ENCODE data around the gene ETV6. TPM values are rescaled to one million over a fixed set of nuclear protein-coding genes. Genes with fewer than 3 reads are reported as not detected.

The ETV6 gene
- total RNA-seq, 1 experiment from 2014 or later: 14.1 TPM

- no peak overlapping the region for H3K27ac ChIP-seq (ENCODE audit: low read depth, low read length)
- ChIA-PET RAD21 (ENCODE audit: low non-redundant PET in 1 of 2, low total read pairs in 2 of 2, uncharacterized antibody in 2 of 2, unreplicated experiment in 2 of 2) (no interaction called here), CTCF (no interaction called here), POLR2A (no interaction called here)
- H3K79me2 ChIP-seq (ENCODE audit: insufficient read depth, low read length): no peaks in the 10 kb centered on the region
- H3K4me2 ChIP-seq (ENCODE audit: low read length): no peak overlapping the region
- no peak overlapping the region for H3K4me3 ChIP-seq (replicated peaks in 1 of 2; ENCODE audit: low read depth in 1 of 2, low read length in 2 of 2)
- H2AFZ ChIP-seq (ENCODE audit: low read depth, low read length, poor library complexity, severe bottlenecking): no peak overlapping the region
- no TSS peak for BruUV-seq (replicated peaks)
- TF ChIP-seq SIN3A (IDR thresholded peaks at IDR 0.05; ENCODE audit: low read depth): no peak
- H4K20me1 ChIP-seq (ENCODE audit: insufficient read depth): no peaks in the 10 kb centered on the region
- DNase-seq (ENCODE audit: low read depth, low spot score) (no peak), ATAC-seq (no peak)
- H3K36me3 ChIP-seq (ENCODE audit: control insufficient read depth in 1 of 2, insufficient read depth in 2 of 2, low read length in 2 of 2): no peaks in the 10 kb centered on the region
- no peaks in the 10 kb centered on the region for H3K27me3 ChIP-seq (ENCODE audit: insufficient read depth, low read length)
- H3K9ac ChIP-seq (ENCODE audit: low read length): no peak overlapping the region
- intact Hi-C loops (cut with micrococcal nuclease): no loop called here
- no peaks in the 10 kb centered on the region for H3K9me2 ChIP-seq (ENCODE audit: insufficient read depth)
- H3K9me3 ChIP-seq (ENCODE audit: control insufficient read depth in 1 of 2, insufficient read depth in 1 of 2, low read depth in 1 of 2, low read length in 2 of 2): no peaks in the 10 kb centered on the region
- H3K4me1 ChIP-seq (ENCODE audit: control insufficient read depth in 1 of 2, insufficient read depth in 2 of 2, low read length in 2 of 2): peaks cover 26 to 35% of the 10 kb centered on the region in 2 experiments
These were observed 229.8 kb downstream of the ETV6 start for GRCh38 chr12:11879306-11879705.

- ChIA-PET RAD21 (ENCODE audit: low non-redundant PET in 1 of 2, low total read pairs in 2 of 2, uncharacterized antibody in 2 of 2, unreplicated experiment in 2 of 2) (no interaction called here), POLR2A (no interaction called here), CTCF (no interaction called here)
- H3K9me3 ChIP-seq (ENCODE audit: control insufficient read depth in 1 of 2, insufficient read depth in 1 of 2, low read depth in 1 of 2, low read length in 2 of 2): no peaks in the 10 kb centered on the region
- H3K4me2 ChIP-seq (ENCODE audit: low read length): no peak overlapping the region
- H4K20me1 ChIP-seq (ENCODE audit: insufficient read depth): no peaks in the 10 kb centered on the region
- ATAC-seq (no peak), DNase-seq (ENCODE audit: low read depth, low spot score) (no peak)
- intact Hi-C loops (cut with micrococcal nuclease): no loop called here
- TF ChIP-seq SP1 (IDR thresholded peaks at IDR 0.05; ENCODE audit: low read depth): no peak
- TF ChIP-seq ELF1 (IDR thresholded peaks at IDR 0.05; ENCODE audit: borderline replicate concordance, low read depth): no peak
- no peak for TF ChIP-seq EZH2phosphoT487 (IDR thresholded peaks at IDR 0.05; ENCODE audit: borderline replicate concordance)
- TF ChIP-seq ATF3 (IDR thresholded peaks at IDR 0.05): no peak
- no peak for TF ChIP-seq RAD21 (IDR thresholded peaks at IDR 0.05; ENCODE audit: low read depth)
- TF ChIP-seq ZNF274 (IDR thresholded peaks at IDR 0.05; ENCODE audit: low read depth, low read length): no peak
- TF ChIP-seq JUND (IDR thresholded peaks at IDR 0.05): no peak
- TF ChIP-seq FOSL1 (IDR thresholded peaks at IDR 0.05; ENCODE audit: low read depth): no peak
- TF ChIP-seq CEBPB (IDR thresholded peaks at IDR 0.05; ENCODE audit: low read depth): no peak
- no peak for TF ChIP-seq TCF7L2 (IDR thresholded peaks at IDR 0.05; ENCODE audit: borderline replicate concordance, extremely low read depth, insufficient read depth, insufficient read length)
- TF ChIP-seq EZH2 (IDR thresholded peaks at IDR 0.05): no peak
- TF ChIP-seq ZBTB33 (IDR thresholded peaks at IDR 0.05; ENCODE audit: extremely low read depth, insufficient replicate concordance, low read length): no peak
- no peak for TF ChIP-seq CTCF (IDR thresholded peaks at IDR 0.05 in 2 of 3, conservative IDR thresholded peaks at IDR 0.05 in 1 of 3; ENCODE audit: borderline replicate concordance in 1 of 3, insufficient read depth in 1 of 3, low read depth in 2 of 3, low read length in 2 of 3)
- no peak for TF ChIP-seq SRF (IDR thresholded peaks at IDR 0.05; ENCODE audit: low read depth)
- no peak for TF ChIP-seq POLR2AphosphoS5 (IDR thresholded peaks at IDR 0.05; ENCODE audit: low read depth, low read length)
- TF ChIP-seq EGR1 (IDR thresholded peaks at IDR 0.05; ENCODE audit: low read depth): no peak
- no peak for TF ChIP-seq ZFX (IDR thresholded peaks at IDR 0.05)
- H3K79me2 ChIP-seq (ENCODE audit: insufficient read depth, low read length): no peaks in the 10 kb centered on the region
- H3K27ac ChIP-seq (ENCODE audit: low read depth, low read length): no peak overlapping the region
- no peak overlapping the region for H2AFZ ChIP-seq (ENCODE audit: low read depth, low read length, poor library complexity, severe bottlenecking)
- H3K4me3 ChIP-seq (replicated peaks in 1 of 2; ENCODE audit: low read depth in 1 of 2, low read length in 2 of 2): no peak overlapping the region
- H3K9ac ChIP-seq (ENCODE audit: low read length): no peak overlapping the region
- no TSS peak for BruUV-seq (replicated peaks)
- H3K36me3 ChIP-seq (ENCODE audit: control insufficient read depth in 1 of 2, insufficient read depth in 2 of 2, low read length in 2 of 2): no peaks in the 10 kb centered on the region
- peaks cover 21 to 41% of the 10 kb centered on the region in 2 experiments for H3K4me1 ChIP-seq (ENCODE audit: control insufficient read depth in 1 of 2, insufficient read depth in 2 of 2, low read length in 2 of 2)
- no peaks in the 10 kb centered on the region for H3K9me2 ChIP-seq (ENCODE audit: insufficient read depth)
- no peaks in the 10 kb centered on the region for H3K27me3 ChIP-seq (ENCODE audit: insufficient read depth, low read length)
These were observed 230.9 kb downstream of the ETV6 start for GRCh38 chr12:11880381-11880780.
